Esophagus squamous epithelium (tissue), 5 donors: ENCODE results near the gene ASB5. TPM values are rescaled to one million over a fixed set of nuclear protein-coding genes. Genes with fewer than 3 reads are reported as not detected.
A peak's percentile ranks its signal among the peaks of the same experiment; 100 is the strongest.

Source experiments
- DNase-seq: peaks from one replicate; lab custom pipeline; 2025; lab: John Stamatoyannopoulos, UW
- H3K27ac ChIP-seq, 4 donors: fragments of 200-600 bp; sonication (generic); one replicate each; pipeline ENCODE4 v1.5.1; 2016 to 2019; ENCODE audit warnings: mild to moderate bottlenecking in 1 of 4
- H3K27me3 ChIP-seq, 4 donors: fragments of 200-600 bp; sonication (generic); 1 replicate in 3 of 4; 2 replicates in 1 of 4; pipeline versions ENCODE4 v1.5.1 to v1.6.0; 2017 to 2021; ENCODE audit warnings: antibody characterized with exemption in 1 of 4
- H3K36me3 ChIP-seq, 3 donors: fragments of 200-600 bp; sonication (generic); one replicate each; pipeline ENCODE4 v1.5.1; 2016 to 2019
- H3K4me1 ChIP-seq, 3 donors: fragments of 200-600 bp; sonication (generic); one replicate each; pipeline ENCODE4 v1.5.1; 2017 to 2019
- H3K4me3 ChIP-seq, 4 donors: fragments of 200-600 bp; sonication (generic); 1 replicate in 3 of 4; 2 replicates in 1 of 4; pipeline ENCODE4 v1.5.1; 2016 to 2019; ENCODE audit warnings: mild to moderate bottlenecking in 2 of 4, moderate library complexity in 1 of 4
- H3K9me3 ChIP-seq, 3 donors: fragments of 200-600 bp; sonication (generic); one replicate each; pipeline ENCODE4 v1.5.1; 2016 to 2019
- CTCF ChIP-seq, 6 experiments: fragments of 450-650 bp in 4 of 6; fragments of 200-600 bp in 2 of 6; sonication (generic) in 2 of 6; IDR thresholded peaks; one replicate each; pipeline ENCODE4 v1.5.1; 2016 to 2019; ENCODE audit warnings: antibody characterized with exemption in 6 of 6, mild to moderate bottlenecking in 4 of 6, moderate library complexity in 4 of 6
- POLR2A ChIP-seq, 4 donors: fragments of 450-650 bp; IDR thresholded peaks; one replicate each; pipeline ENCODE4 v1.6.1; 2017; ENCODE audit warnings: antibody characterized with exemption in 4 of 4, mild to moderate bottlenecking in 4 of 4, moderate library complexity in 3 of 4
- WGBS, 2 donors: methylation state at CpG; one replicate each; pipeline ENCODE4 v1.1.5; 2018; 5-methylcytosine and 5-hydroxymethylcytosine counted together
- intact Hi-C: fragments of 100-400 bp; cut with DNase I; formaldehyde crosslinking; loops from one replicate; pipeline ENCODE4 v1.15.0; 2022
- total RNA-seq, 4 donors: library from RNA; depleted of rRNA; stranded (reverse); fragments of >200 nt; gene quantifications; one replicate each; pipeline ENCODE4 v1.1.0, GENCODE V29; 2016
- donor health status: DM: yes; HTN: yes; CAD: no.

Gene ASB5
- total RNA-seq, 4 donors from 2014 or later: 0.13 to 4.0 (median 0.24) TPM

GRCh38 chr4:176198316-176198903 lies 70.6 kb downstream of the ASB5 start:
- no peaks in the 10 kb centered on the region for H3K9me3 ChIP-seq
- no peak overlapping the region for H3K4me3 ChIP-seq
- 66 to 77% methylated on average over 6 to 8 of the region's 8 CpGs for whole genome bisulfite sequencing, 2 donors
- H3K4me1 ChIP-seq: peaks cover 0 to 10% (median 4%) of the 10 kb centered on the region in 3 donors
- DNase-seq: no peak
- intact Hi-C loops: no loop called here
- H3K27me3 ChIP-seq: no peaks in the 10 kb centered on the region
- no peak for TF ChIP-seq CTCF (IDR thresholded peaks at IDR 0.05)
- no peak for TF ChIP-seq POLR2A (IDR thresholded peaks at IDR 0.05)
- no peaks in the 10 kb centered on the region for H3K36me3 ChIP-seq
- H3K27ac ChIP-seq: no peak overlapping the region

GRCh38 chr4:176195184-176195978 lies 73.6 kb downstream of the ASB5 start, which contains the start of gene SPATA4:
TSS of gene SPATA4 (minus strand) at chr4:176195585. CDS start at chr4:176195562, 23 bp downstream.
- no peaks in the 10 kb centered on the region for H3K9me3 ChIP-seq
- peaks cover 0 to 10% (median 4%) of the 10 kb centered on the region in 3 donors for H3K4me1 ChIP-seq
- no peaks in the 10 kb centered on the region for H3K27me3 ChIP-seq
- no peaks in the 10 kb centered on the region for H3K36me3 ChIP-seq
- H3K4me3 ChIP-seq: peak within 1 kb of the TSS; percentile 40 to 76 (median 60)
- 0 to 5% methylated on average over 16 to 18 of the region's 45 CpGs for WGBS, 2 donors
- intact Hi-C loops: no loop called here
- TF ChIP-seq POLR2A (IDR thresholded peaks at IDR 0.05) (peak in 1 of 4 donors; percentile 36), CTCF (IDR thresholded peaks at IDR 0.05) (no peak)
- peak; percentile 56 for DNase-seq
- H3K27ac ChIP-seq: peak within 1 kb of the TSS; percentile 48 to 81 (median 70)

GRCh38 chr4:176193938-176194337 lies 75.1 kb downstream of the ASB5 start:
- no peaks in the 10 kb centered on the region for H3K27me3 ChIP-seq
- no peaks in the 10 kb centered on the region for H3K36me3 ChIP-seq
- H3K9me3 ChIP-seq: no peaks in the 10 kb centered on the region
- H3K27ac ChIP-seq: no peak overlapping the region
- 55 to 63% methylated on average over 3 of the region's 3 CpGs for WGBS, 2 donors
- no peak for DNase-seq
- intact Hi-C loops: no loop called here
- no peak for TF ChIP-seq CTCF (IDR thresholded peaks at IDR 0.05)
- no peak for TF ChIP-seq POLR2A (IDR thresholded peaks at IDR 0.05)
- H3K4me3 ChIP-seq: no peak overlapping the region
- peaks cover 0 to 10% (median 4%) of the 10 kb centered on the region in 3 donors for H3K4me1 ChIP-seq

- Histone ChIP-seq H3K36me3 (no peaks in the 10 kb centered on the region), H3K9me3 (no peaks in the 10 kb centered on the region), H3K27me3 (no peaks in the 10 kb centered on the region), H3K27ac (no peak overlapping the region), H3K4me1 (peaks cover 0 to 10% (median 4%) of the 10 kb centered on the region in 3 donors), H3K4me3 (no peak overlapping the region)
- no peak for DNase-seq
- intact Hi-C loops: no loop called here
- TF ChIP-seq POLR2A (IDR thresholded peaks at IDR 0.05): no peak
- no peak for TF ChIP-seq CTCF (IDR thresholded peaks at IDR 0.05)
- WGBS, 2 donors: 19 to 28% methylated on average over 4 of the region's 4 CpGs
Observed at GRCh38 chr4:176193126-176193525, 75.9 kb downstream of the ASB5 start.

- H3K27me3 ChIP-seq: no peaks in the 10 kb centered on the region
- H3K9me3 ChIP-seq: no peaks in the 10 kb centered on the region
- intact Hi-C loops: no loop called here
- WGBS, 2 donors: 21 to 29% methylated on average over 1 of the region's 1 CpG
- H3K36me3 ChIP-seq: no peaks in the 10 kb centered on the region
- DNase-seq: no peak
- peaks cover 0 to 10% (median 4%) of the 10 kb centered on the region in 3 donors for H3K4me1 ChIP-seq
- TF ChIP-seq POLR2A (IDR thresholded peaks at IDR 0.05): no peak
- H3K4me3 ChIP-seq: no peak overlapping the region
- H3K27ac ChIP-seq: no peak overlapping the region
Observed at GRCh38 chr4:176191974-176192373, 77.0 kb downstream of the ASB5 start.
